ENCODE data around the gene SF3A1. TPM values are rescaled to one million over a fixed set of nuclear protein-coding genes. Genes with fewer than 3 reads are reported as not detected.
A peak's percentile ranks its signal among the peaks of the same experiment; 100 is the strongest.

SF3A1 gene
- total and polyA plus RNA-seq, 2 donors (not counting 1 experiment from before 2014, with no cell fraction given): 92.1 to 283 TPM

- no peak overlapping the region for H2AFZ ChIP-seq (ENCODE audit: insufficient read depth, low read depth, low read length, poor library complexity, severe bottlenecking)
- no peak for ATAC-seq (ENCODE audit: low read depth)
- peak overlapping the region in 4 of 5 experiments; percentile 81 to 92 (median 86) for H3K4me3 ChIP-seq (ENCODE audit: control extremely low read depth in 1 of 5, extremely low read depth in 1 of 5, insufficient read depth in 1 of 5, low read depth in 2 of 5, low read length in 4 of 5)
- peaks cover 69% of the 10 kb centered on the region for H3K79me2 ChIP-seq (ENCODE audit: control insufficient read depth, insufficient read depth, low read length)
- H3K27me3 ChIP-seq (replicated peaks in 1 of 4; ENCODE audit: control extremely low read depth in 1 of 4, control insufficient read depth in 3 of 4, insufficient read depth in 4 of 4, low read length in 3 of 4): no peaks in the 10 kb centered on the region
- 90% methylated on average over 4 of the region's 5 CpGs for WGBS (ENCODE audit: insufficient coverage)
- peaks cover 0 to 23% of the 10 kb centered on the region in 2 experiments for H3K36me3 ChIP-seq (replicated peaks in 1 of 2; ENCODE audit: control extremely low read depth in 1 of 2, control insufficient read depth in 1 of 2, extremely low read depth in 1 of 2, insufficient read depth in 2 of 2, low read length in 1 of 2)
- H3K9ac ChIP-seq (ENCODE audit: low read length): peak overlapping the region; percentile 86
- TF ChIP-seq CTCF (IDR thresholded peaks at IDR 0.05): no peak
- no peak for TF ChIP-seq EZH2 (IDR thresholded peaks at IDR 0.05; ENCODE audit: borderline replicate concordance, insufficient read depth, low read depth, low read length, poor library complexity, severe bottlenecking)
- ChIA-PET CTCF (interaction anchor here (1.0 to 5.3 kb wide), 5 partner anchors 15 to 966 kb away, joined by 3 to 31 read pairs (median 4); partner anchors contain the start of genes CASTOR1 and RNF215), POLR2A (interaction anchor here (5.7 kb wide), 1 partner anchor 36 kb away, joined by 64 read pairs; the partner anchor contains the start of gene CASTOR1)
- no peak for DNase-seq
- Mint-ChIP-seq H3K4me1 (peaks cover 58% of the 10 kb centered on the region), H3K9me3 (ENCODE audit: insufficient read depth) (no peaks in the 10 kb centered on the region), H3K27ac (peak overlapping the region; percentile 82), H3K4me3 (peak overlapping the region; percentile 83), H3K27me3 (no peaks in the 10 kb centered on the region)
- H4K20me1 ChIP-seq (ENCODE audit: control insufficient read depth, insufficient read depth, low read length, poor library complexity, severe bottlenecking): peaks cover 59% of the 10 kb centered on the region
- no peaks in the 10 kb centered on the region for H3K9me3 ChIP-seq (ENCODE audit: control extremely low read depth in 1 of 3, control insufficient read depth in 2 of 3, insufficient read depth in 1 of 3, low read length in 2 of 3)
- H3K4me1 ChIP-seq (ENCODE audit: control insufficient read depth in 2 of 2, insufficient read depth in 2 of 2, low read length in 2 of 2): peaks cover 30 to 48% of the 10 kb centered on the region in 2 donors
- intact Hi-C loops (cut with micrococcal nuclease): no loop called here
- H3K4me2 ChIP-seq (replicated peaks; ENCODE audit: low read depth, low read length, poor library complexity, severe bottlenecking): peak overlapping the region; percentile 97
- H3K27ac ChIP-seq (ENCODE audit: low read length in 2 of 2): peak overlapping the region in 1 of 2 donors; percentile 38
Observed at GRCh38 chr22:30325065-30325720, 31.5 kb downstream of the SF3A1 start.

All from B cell (primary cell).